Right hindlimb (tissue), 1 donor: ENCODE data around the gene GAB3.
A peak's percentile ranks its signal among the peaks of the same experiment; 100 is the strongest.

Source experiments
- DNase-seq: peaks from one replicate; pipeline ENCODE4 v3.0.0-alpha.2; 2018

Gene GAB3, protein sequence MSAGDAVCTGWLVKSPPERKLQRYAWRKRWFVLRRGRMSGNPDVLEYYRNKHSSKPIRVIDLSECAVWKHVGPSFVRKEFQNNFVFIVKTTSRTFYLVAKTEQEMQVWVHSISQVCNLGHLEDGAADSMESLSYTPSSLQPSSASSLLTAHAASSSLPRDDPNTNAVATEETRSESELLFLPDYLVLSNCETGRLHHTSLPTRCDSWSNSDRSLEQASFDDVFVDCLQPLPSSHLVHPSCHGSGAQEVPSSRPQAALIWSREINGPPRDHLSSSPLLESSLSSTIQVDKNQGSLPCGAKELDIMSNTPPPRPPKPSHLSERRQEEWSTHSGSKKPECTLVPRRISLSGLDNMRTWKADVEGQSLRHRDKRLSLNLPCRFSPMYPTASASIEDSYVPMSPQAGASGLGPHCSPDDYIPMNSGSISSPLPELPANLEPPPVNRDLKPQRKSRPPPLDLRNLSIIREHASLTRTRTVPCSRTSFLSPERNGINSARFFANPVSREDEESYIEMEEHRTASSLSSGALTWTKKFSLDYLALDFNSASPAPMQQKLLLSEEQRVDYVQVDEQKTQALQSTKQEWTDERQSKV

DNA sequence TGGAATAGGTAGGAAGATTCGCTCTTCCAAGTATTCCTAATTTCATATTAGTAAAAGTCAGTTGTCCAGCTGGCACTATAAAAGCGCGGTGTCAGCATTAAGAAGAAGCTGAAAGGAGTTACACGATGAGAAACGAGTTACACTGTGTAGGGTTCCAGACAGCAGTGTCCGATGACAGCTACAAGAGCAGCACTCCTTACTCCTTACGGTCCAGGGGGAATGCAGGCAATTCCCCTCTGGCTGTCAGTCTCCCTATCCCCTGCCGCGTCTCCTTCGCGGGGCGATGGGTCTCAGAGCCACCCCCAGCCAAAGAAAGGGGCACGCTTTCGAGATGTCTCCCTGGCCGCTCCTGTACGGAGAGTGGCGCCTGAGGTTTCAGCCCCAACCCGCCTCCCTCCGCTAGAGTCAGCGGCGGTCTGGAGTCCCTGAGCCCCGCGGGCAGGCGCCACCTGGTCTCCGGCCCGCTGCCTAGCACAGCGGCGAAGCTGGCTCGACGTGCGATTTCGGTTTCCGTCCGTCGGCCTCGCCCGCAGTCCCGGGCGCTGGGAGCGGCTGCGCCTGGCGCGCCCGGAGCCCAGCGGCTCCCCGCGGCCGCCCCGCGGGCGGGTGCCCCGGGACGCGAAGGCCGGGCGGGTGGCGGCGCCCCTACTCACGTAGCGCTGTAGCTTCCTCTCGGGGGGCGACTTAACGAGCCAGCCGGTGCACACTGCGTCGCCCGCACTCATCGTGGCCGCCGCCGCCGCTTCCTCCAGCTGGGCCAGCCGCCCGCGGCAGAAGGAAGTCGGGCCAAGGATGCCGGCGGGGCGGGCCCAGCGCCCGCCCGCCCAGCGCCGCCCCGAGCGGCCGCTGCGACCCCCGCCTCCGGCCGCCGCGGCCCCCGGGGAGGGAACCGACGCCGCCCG lies at the start of gene GAB3:
TSS of gene GAB3 (minus strand) at position 777 of the 902 bp plus-strand sequence. CDS start at position 725, 52 bp downstream.
- DNase-seq, result peak; percentile 36

DNA sequence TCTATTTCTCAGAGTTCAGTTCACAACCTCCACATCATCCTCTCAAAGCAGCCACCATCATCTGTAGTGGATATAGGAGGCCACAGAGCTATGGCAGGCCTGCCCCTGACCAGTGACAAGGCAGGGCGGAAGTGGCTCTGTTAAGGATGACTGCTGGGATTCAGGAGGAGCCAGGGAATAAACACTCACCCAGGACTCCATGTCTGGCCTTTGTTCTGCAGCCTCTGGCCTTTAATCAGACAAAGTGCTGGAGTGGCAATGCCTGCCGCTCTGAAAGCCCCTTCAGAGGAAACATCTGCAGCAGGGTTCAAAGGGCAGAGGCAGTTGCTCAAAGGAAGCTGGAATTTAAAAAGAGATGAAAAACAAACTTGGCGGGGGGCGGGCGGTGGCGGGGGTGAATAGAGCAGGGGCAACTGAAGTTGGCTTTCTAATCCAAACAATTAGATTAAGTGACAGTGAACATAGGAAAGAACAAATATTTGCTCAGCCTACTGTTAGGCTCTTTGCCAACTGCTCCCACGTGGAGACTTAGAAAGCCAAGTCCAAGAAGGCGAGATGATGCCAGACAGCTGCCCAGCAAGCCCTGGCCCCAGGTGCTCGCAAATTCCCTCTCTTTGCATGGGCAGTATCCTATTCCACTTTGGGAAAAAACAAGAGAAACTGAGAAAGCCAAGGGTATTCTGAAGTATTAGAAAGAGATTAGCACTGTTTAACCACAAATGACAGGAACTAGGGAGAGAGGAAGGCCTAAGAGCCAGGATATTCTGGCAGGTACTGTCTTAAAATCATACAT lies 48.9 kb upstream of the GAB3 start:
- DNase-seq, result no peak

DNA sequence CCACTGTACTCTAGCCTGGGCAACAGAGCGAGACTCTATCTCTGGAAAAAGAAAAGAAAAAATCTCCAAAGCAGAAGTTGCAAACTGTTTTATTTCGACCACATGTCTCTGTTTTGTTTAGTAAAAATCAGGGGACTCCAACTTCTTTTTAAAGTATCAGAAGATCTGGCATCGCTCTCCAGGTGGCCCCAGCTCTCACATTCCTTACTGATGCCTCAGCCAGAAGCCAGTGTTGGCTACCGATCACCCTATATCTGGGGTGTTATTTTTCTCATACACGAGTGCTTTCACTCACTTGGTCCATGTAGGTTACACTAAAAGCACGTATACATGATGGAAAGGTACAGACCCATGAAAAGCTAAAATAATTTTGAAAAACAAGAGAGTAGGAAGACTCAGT lies 46.1 kb upstream of the GAB3 start:
- DNase-seq, result no peak

DNA sequence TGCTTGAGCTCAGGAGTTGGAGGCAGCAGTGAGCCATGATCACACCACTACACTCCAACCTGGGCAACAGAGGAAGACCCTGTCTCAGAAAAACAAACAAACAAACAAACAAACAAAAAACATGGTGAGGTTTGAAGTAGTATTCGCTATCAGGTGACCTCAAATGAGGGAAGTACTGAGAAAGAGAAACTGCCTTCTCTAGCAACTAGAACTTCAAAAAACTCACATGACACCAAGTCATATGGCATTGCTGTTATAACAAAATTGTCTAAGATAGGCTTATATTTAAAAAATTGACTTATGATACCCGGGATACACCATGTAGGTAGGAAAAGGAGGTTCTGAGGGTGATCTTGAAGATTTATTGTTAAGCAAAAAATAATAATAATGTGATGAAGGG lies 44.1 kb upstream of the GAB3 start:
- DNase-seq, result no peak

DNA sequence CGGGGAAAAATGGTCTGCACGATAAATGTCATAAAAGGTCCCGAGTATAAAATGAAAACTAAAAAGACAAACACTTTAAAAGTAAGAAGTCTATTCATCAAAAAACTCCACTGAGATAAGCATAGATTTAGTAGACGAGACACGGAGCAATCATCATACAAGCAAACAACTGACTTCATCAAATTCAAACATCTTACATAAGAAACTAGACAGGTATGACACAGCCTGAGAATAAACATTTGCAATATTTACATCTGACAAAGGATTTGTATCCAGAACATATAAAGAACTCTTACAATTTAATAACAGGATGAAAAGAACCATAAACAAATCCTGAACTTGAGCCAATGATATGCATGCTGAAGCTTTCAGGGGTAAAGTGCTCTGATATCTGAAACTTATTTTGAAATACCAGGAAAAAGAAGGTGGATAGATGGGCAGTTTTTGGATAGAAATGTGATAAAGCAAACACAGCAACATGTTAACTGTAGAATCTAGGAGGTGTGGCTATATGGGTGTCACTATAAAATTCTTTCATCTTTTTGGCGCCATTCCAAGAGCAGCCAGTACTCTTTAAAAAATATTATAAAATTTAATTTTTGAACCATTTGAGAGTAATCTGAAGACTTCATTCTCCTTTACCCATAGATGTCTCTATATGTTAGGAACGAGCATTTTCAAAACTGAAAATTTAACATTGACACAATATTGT lies 42.4 kb upstream of the GAB3 start:
- DNase-seq, result no peak

DNA sequence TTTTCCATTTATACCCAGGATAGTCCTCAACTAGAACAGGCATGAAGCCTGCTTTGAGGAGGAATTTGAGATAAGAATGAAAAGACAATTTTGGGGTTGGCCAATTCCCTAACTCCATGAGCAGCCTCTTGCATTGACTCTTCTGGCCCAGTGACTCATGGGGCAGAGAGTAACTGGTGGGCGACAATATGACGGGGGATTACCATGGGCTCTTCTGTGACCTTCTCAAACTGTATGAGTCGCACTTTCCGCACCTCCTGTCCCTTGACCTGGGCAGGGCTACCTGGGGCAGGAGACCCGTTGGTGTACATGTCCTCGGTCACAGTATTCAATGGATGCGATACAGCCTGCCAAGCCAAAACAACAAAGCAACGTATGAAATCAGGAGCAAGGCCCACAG lies 41.1 kb upstream of the GAB3 start:
- DNase-seq, result no peak

DNA sequence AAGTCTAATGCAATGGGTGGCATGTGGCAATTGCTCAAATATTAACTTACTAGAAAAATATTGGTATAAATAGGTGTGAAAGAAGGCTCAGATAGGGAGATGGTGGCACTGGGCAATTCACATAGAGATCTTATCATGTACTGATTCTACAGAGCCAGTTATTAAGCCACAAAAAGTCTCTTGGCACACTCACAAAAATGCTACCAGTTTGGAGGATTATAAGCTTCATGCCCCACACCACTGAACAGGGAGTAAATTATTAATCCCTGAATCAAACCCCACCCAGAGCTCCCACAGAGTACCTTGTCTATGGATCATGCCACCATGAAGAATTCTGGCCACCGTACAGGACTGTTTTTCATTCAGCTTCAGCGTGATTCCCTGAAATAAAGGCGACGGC lies 40.6 kb upstream of the GAB3 start:
- no peak for DNase-seq

DNA sequence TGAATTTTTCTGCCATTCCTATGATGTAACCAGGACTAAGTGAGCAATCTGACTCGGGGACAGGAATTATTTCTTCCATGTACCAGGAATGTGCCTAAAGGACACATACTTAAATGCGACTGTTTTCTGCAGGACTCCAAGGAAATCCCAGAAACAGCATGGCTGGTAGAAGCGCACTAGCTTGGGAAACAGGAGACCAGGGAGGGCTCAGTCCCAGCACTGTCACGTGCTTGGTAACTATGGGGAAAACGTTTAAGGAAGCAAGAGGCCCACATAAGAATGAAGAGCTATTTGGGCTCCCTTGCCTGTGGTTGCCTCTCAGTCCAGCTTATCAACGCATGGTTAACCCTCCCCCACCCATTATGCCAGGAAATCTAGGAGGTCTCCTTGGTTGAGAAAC lies 34.8 kb upstream of the GAB3 start:
- no peak for DNase-seq

DNA sequence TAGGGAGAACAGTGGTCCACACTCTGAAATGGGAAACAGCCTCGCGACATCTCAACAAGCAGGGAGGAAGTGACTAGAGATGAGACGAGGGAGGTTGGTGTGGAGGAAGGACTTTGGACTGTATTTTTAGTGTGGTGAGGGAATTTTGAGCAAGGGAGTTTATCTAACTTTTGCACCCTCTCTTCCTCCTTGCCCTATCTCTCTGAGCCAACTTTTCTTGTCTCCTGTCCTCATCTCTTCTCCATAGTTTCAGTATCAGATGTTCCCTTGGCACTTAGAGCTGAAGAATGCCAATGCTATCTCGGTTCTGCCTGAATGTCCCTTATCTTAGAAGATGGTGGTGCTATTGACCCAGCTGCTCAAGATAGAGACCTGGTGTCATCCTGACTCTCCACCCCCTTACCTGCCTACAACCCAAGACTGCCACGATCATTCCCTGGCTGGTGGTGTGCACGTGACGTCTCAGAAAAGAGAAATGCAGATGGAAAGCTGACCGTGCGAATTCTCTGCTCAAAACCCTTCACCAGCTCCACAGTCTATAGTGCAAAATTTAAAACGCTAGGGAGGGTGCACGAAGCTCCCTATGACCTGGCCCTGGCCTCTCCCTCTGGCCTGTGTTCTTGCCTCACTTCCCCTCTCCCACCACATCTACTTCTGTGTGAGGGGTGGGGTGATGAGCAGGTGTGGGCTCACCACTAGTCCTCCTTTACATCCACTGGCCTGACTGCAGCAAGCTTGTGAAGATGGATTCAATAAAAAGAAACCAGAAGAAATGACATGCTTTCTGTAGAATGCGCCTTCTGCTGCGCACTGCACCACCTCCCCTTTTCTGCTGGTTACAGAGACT lies 33.5 kb upstream of the GAB3 start:
- DNase-seq, result no peak

DNA sequence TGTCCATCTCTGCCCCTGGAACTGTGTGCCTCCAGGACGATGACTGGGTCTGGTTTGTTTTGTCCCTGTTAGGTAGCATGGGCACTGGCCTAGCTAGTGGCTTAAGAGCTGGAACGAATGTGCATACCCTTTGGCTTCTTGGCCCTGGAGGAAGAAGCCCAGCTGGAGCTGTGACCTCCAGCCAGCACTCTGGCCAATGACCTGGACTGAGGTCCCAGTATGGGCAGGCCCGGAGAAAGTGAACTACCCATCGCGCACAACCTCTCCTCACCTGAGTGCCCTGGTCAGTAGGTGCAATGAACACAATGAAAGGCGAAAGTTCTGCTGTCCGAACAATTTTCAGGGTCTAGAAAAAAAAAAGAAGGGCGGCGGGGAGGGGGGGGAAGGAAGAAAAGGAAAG lies 30.1 kb upstream of the GAB3 start:
- no peak for DNase-seq

DNA sequence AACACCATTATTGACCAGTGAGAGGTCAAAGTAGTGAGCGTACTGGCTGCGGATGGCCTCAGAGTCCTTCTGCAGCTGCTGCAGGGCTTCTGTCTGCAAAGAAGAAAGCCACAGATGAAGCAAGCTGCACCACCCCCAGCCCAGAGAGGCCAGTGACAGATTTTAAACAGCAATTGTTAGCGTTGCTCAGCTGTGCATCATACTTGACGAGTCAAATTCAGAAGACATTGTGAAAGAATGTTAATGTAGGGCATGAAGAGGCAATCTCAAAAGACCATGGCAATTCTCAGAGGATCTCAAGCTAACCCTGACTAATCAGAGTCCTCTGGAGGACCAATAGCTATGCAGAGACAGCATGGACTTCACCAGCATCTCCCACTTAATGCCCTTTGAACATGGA lies 28.4 kb upstream of the GAB3 start:
- no peak for DNase-seq

DNA sequence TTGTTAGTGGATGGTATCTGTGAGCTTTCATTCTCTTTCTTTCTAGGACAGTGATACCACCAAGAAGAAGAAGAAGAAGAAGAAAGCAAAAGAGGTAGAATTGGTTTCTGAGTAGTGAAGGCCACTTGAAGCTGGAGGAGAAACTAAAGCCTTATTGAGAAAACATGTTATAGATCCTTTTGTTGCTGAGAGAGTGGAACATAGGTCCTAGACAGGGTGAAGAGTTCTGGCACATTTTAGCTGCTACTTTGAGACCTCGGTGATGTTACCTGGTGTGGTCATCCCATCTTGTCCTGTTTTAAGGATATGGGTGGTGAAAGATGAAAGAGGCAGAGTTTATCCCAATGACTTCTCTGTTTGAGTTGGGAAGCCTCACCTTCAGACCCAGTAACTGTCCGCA lies 25.9 kb upstream of the GAB3 start:
- no peak for DNase-seq

DNA sequence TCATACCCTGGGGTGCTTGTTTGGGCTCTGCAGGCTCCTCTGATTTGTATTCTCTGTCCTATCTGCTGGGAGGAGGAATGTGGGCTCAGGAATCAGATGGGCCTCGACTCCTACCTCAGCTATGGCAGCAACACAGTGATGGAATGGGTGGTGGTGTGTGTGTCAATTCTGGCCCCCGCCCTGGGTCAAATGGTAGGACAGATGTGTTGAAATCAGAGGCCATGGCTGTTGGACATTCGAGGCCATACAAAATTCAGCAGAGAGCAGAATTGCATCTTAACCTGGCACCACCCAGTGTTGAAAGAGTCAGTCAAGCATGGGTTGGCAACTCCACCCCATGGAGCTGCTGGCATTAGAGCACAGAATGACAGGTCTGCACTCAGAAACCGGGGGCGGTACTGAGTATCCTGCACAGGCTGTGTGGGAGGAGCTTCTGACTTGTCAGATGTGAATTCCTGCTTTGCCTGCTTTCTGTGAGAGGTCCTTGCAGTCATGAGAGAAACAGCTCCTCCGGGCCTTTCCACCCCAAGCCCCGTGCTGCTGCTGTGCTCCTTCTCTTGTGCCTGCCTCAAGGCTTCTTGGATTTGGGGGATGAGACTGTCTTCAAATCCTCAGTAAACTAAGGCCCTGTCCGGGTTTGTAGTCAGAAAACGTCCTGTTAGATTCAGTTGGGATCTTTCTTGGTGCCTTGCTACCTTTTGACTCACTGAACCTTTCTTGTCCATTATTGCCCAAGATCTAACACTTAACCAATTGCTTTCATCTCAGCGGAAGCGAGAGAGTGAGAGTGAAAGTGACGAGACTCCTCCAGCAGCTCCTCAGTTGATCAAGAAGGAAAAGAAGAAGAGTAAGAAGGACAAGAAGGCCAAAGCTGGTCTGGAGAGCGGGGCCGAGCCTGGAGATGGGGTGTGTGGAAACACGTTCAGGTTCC lies 24.8 kb upstream of the GAB3 start:
- DNase-seq, result no peak

DNA sequence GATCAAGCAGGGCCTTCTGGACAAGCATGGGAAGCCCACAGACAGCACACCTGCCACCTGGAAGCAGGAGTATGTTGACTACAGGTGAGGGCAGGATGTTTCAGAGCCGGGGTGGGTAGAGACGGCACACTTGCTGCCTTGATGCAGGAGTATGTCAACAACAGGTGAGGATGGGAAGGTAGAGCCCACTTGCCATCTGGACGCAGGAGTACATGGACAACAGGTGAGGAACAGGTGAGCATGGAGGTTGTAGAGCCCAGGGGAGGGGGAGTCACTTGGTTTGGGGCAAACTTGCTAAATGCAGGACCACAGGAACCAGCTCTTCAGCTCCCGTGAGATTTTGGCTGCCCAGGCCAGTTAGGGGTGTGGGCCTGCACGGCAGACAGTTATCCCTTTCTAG lies 23.7 kb upstream of the GAB3 start:
- DNase-seq, result no peak

DNA sequence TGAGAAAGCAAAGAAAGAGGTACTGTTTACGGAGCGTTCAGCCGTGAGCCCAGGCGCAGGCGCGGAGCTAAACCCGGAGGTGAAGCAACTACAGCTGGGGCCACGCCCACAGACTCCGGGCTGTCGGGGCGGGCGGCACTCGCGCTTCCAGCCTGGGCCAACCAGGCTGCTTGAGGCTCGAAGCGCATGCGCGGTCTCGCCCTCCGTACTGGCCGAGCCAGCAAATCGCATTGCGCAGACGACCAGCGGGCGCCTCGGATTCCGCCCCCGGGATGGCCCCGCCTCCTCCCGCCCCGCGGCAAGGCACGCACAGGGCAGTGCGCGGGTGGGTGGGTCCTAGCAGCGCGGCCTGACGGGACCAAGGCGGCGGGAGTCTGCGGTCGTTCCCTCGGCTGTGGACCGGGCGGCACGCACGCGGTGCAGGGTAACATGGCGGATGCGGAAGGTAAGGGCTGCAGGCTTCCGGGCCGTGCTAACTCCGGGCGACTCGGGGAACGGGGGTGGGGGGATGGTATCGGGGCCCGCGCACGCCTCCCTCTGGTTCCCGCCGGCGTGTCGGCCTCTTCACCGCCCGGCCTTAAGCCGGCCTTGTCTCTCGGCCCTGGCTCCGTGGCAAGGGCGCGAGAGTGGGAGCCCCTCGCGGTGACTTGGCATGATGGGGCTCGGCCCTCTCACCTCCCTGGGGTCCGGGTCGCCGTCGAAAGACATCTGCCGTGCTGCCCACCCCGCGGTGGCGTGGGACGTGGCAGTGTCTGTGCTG lies 11.8 kb upstream of the GAB3 start, which contains the start of gene DKC1:
TSS of gene DKC1 (plus strand) at position 328 of the 760 bp plus-strand sequence. CDS start at position 430, 102 bp downstream.
- DNase-seq, result peak; percentile 96

DNA sequence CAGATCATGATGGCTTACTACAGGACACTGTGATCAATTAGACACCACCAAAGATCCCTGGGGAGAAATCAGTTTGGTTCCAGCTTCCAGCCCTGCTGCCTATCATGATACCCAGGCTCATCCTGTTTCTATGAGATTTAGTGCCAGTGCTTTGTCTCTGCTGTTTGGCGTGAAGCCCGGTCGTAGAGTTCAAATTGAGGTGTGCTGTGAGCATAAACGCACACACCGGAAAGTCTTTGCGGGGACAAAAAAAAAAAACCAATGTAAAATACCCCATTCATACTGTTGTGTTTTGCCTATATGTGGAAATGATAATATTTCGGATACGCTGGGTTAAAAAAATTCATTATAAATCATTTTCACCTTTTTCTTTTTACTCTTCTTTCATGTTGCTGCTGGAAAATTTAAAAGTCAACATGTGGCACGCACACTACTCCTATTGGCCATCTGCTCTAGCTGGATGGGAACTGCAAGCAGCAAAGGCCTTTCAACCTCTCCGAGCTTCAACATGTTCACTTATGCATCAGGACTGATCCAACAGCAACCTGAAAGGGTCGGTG lies 11.2 kb upstream of the GAB3 start:
- DNase-seq, result no peak

DNA sequence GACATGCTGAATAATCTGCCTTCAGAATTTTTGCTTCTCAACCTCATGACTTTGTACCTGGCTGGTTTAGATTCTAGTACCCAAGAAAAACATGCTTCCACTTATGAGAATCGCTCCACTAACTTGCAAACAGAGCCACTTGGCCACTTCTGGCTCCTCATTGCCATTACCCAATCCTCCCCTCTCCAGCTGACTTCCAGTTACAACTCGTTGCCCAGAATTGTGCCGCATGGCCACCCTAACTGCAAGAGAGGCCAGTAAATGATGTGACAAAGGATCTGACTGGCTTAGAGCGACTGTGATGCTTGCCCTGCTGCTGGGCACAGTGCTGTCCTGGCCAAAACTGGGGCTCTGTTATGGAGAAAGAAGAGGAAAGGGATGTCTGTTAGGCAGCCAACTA lies 7.8 kb upstream of the GAB3 start:
- DNase-seq, result no peak

DNA sequence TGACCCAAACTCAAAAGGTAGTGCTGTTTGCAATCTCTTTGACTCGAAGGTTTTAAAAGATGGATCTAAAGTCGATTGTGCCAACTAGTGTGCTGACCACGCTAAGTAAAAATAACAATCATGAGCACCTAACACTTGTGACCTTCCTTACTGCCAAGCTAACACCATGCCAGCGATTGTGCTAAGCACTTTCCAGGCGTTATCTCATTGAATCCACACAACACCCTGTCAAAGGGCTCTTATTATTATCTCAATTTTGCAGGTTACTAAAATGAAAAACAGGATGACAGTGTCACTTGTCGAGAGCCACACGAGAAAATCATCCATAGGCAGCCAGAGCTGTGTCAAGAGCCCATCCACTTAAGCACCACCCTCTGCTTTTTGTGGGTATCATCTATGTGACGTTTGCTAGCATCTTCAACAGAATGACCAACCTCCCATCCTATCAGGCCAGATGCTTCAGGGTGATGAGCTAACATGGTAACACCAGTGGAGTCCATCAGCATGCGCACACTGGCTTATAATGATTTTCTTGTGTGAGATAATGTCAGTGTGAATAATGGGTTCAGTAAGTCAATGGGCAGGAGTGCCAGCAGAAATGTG lies 893 bp upstream of the GAB3 start:
- no peak for DNase-seq
